Epithelial cell of proximal tubule (primary cell): ENCODE data around the gene MED9. TPM values are rescaled to one million over a fixed set of nuclear protein-coding genes. Genes with fewer than 3 reads are reported as not detected.

Experiments used
- DNase-seq: peaks from one replicate; pipeline ENCODE4 v3.0.0-alpha.2; 2011; ENCODE audit warnings: low read depth
- H3K4me3 ChIP-seq: 2 replicates; pipeline ENCODE4 v1.5.1; 2011; ENCODE audit warnings: low read depth, mild to moderate bottlenecking, low read length
- total RNA-seq: library from RNA; depleted of rRNA; stranded (reverse); fragments of >200 nt; gene quantifications from 2 replicates; pipeline ENCODE4 v1.2.3, GENCODE V29; 2015
- TF ChIP-seq, protein P1 (sequence below): conservative IDR thresholded peaks from 2 replicates; pipeline ENCODE4 v1.5.1; 2012; ENCODE audit warnings: low read depth, mild to moderate bottlenecking, low read length

Gene MED9
- total RNA-seq, 1 donor from 2014 or later = 11.8 TPM

DNA sequence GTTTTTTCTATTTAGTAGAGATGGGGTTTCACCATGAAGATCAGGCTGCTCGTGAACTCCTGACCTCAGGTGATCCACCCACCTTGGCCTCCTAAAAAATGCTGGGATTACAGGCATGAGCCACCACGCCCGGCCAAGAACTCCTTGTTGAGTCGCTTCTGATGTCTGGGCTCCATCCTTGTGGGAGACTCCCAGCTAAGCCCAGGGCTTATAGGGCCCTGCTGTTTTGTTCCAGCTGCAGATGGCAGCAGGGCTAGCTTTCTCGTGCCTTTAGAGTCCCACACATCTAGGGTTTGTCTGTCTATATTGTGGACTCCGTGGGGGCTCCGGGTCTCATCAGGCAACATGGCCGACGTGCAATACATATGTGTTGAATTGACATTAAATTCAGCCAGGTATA lies 39.3 kb upstream of the MED9 start:
- no peak overlapping the region for H3K4me3 ChIP-seq
- TF ChIP-seq, protein P1, sequence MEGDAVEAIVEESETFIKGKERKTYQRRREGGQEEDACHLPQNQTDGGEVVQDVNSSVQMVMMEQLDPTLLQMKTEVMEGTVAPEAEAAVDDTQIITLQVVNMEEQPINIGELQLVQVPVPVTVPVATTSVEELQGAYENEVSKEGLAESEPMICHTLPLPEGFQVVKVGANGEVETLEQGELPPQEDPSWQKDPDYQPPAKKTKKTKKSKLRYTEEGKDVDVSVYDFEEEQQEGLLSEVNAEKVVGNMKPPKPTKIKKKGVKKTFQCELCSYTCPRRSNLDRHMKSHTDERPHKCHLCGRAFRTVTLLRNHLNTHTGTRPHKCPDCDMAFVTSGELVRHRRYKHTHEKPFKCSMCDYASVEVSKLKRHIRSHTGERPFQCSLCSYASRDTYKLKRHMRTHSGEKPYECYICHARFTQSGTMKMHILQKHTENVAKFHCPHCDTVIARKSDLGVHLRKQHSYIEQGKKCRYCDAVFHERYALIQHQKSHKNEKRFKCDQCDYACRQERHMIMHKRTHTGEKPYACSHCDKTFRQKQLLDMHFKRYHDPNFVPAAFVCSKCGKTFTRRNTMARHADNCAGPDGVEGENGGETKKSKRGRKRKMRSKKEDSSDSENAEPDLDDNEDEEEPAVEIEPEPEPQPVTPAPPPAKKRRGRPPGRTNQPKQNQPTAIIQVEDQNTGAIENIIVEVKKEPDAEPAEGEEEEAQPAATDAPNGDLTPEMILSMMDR = no peak
- DNase-seq = no peak

DNA sequence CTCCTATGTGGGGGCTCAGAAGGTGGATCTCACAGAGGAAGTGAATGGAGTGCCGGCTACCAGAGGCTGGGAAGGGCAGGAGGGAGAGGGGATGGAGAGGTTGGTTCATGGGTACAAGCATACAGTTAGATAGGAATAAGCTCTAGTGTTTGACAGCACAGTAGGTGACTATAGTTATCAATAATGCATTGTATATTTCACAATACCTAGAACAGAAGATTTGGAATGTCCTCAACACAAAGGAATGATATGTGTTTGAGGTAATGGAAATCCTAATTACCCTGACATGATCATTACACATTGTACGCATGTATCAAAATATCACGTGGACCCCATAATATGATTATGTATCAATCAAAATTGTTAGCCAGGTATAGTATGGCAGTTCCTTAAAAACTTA lies 38.9 kb upstream of the MED9 start:
- TF ChIP-seq, protein P1 = no peak
- DNase-seq = no peak

DNA sequence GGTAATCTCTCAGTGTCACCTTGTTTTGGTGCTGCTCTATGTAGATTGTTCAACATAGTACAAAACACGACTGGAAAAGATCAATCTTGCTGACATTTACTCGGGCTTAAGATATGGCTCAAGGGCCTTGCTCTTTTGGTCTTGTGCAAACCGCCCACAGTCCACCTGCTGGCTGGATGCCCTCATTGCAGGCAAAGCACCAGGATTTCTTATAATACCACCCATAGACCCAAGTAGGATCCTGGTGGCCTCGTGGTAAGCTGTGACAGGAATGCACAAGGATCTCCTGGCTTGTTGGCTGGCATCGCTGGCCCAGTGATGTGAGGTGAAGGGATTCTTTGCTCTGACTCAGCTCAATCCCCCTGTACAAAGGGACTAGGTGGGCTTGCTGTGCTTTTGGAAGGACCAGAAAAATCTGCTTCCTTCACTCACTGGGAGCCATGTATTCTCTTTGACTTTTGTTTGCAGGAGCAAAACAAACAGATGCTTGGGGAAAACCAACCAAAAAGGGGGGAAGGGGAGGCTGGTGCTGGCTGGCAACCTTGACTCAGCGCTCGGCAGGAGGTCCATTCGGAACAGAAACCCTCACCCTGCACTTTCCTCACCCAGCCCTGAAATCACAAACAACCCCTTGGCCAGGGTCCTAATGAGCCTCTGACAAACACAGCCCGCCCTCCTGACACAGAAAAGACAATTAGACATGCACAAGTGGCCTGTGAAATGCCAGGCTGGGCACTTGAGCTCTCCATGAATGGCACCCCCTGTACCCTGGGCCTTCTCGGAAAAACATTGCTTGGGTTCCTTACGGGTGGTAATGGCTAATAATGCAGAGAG lies 36.6 kb upstream of the MED9 start:
- H3K4me3 ChIP-seq = no peak overlapping the region
- TF ChIP-seq, protein P1 = peak; percentile 71
- peak; percentile 93 for DNase-seq

More for the DNA sequence above, 38.9 kb upstream of the MED9 start:
- no peak overlapping the region for H3K4me3 ChIP-seq

DNA sequence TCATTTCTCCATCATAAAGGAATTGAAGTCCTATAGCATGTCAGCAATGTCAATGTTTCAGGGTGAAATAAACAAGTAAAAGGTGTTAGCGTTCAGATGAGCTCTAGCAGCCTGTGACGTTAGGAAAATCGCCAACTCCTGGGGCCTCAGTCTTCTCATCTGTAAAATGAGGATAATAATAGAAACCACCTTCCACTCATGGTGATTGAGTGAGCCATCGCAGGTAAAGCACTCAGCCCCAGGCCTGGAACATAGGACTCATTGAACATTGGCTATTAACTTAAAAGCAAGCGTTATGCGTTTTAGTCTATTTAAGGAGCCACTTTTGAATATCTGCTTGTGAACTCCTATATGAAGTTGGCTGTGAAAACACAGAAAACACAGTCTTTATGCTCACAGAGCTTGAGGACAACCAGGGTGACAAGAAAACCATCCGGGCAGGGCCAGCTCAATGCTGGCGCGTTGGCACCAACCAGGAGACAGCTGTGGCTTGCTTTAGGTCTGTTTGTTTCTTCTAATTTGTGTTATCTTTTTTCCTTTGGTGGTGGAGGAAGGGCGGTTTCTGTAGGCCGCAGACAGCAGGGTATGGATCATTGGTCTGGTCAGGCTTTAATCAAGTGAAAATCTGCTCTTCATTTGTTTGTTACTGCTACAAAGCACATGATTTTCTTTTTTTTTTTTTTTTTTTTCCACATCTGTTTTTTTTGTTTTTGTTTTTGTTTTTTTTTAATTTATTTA lies 35.7 kb upstream of the MED9 start:
- no peak for DNase-seq
- no peak overlapping the region for H3K4me3 ChIP-seq
- TF ChIP-seq, protein P1 = no peak

DNA sequence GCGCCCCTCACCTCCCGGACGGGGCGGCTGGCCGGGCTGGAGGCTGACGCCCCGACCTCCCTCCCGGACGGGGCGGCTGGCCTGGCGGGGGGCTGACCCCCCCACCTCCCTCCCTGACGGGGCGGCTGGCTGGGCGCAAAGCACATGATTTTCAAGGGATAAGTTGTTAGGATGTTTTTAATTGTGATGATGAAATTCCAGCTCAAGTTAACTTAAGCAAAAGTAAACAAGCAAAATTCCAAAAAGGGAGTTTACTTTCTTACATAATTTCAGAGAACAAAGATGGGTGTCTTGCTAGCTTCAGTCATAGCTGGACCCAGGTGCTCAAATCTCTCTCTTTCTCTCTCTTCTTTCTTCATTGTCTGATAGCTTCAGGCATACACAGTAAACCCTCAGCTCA lies 33.6 kb upstream of the MED9 start:
- DNase-seq = no peak
- H3K4me3 ChIP-seq = no peak overlapping the region
- TF ChIP-seq, protein P1 = no peak

DNA sequence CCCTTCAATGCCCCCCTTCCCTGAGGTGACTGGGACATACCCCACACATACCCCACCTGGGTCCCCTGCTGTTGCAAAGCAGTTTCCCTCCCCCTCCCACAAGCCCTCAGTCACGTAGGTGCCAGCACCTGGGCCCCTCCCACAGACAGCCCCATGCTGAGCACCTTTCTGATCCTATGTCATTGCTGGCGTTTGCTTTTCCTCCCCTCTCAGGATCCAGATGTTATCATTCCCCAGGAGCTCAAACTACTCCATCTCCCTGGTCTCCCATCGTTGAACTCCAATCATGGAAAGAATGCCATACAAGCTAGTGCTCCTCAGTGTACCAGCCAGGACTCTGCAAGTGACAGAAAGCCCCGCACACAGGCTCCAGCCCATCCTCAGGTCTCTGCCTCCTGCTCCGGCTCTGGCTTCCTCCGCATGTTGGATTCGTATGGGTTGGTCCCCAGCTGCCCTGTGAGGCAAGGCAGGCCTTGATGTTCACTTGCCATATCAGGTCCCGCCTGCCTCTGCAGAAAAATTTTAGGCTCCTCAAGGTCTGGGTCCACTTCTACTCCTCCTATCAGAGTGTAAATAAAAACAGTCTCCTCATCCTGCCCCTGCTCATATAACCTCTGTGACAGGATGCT lies 31.4 kb upstream of the MED9 start:
- H3K4me3 ChIP-seq = no peak overlapping the region
- DNase-seq = no peak
- TF ChIP-seq, protein P1 = no peak
